GM20000 (cell line): Measurements from ENCODE around the gene SLX1A.
"Not testable (repeated sequence)": the region's sequence is repeated elsewhere in the genome, so short reads cannot be mapped to it uniquely, and the experiment has no call there.

Source experiments
- DNase-seq: peaks from one replicate; pipeline ENCODE4 v3.0.0; 2012; ENCODE audit warnings: low spot score

Gene SLX1A

GRCh38 chr16:30206252-30206651, 12.6 kb downstream of the SLX1A start:
- DNase-seq = not testable (repeated sequence)

GRCh38 chr16:30207063-30207704, 13.5 kb downstream of the SLX1A start:
- not testable (repeated sequence) for DNase-seq

- not testable (repeated sequence) for DNase-seq
Measured at GRCh38 chr16:30209032-30209431, 15.4 kb downstream of the SLX1A start.

GRCh38 chr16:30211414-30211813, 17.7 kb downstream of the SLX1A start:
- DNase-seq = not testable (repeated sequence)

- DNase-seq = not testable (repeated sequence)
Measured at GRCh38 chr16:30217082-30217481, 23.4 kb downstream of the SLX1A start.
